Omental fat pad (tissue), 4 donors: ENCODE results near the gene CRB2. TPM values are rescaled to one million over a fixed set of nuclear protein-coding genes. Genes with fewer than 3 reads are reported as not detected.
A peak's percentile ranks its signal among the peaks of the same experiment; 100 is the strongest.
"Not testable (repeated sequence)": the region's sequence is repeated elsewhere in the genome, so short reads cannot be mapped to it uniquely, and the experiment has no call there.

Source experiments
- ATAC-seq: fragments of 150-250 bp; one replicate; pipeline ENCODE4 v1.9.1; 2016; ENCODE audit warnings: mild to moderate bottlenecking, moderate library complexity; ENCODE audit not compliant: low FRiP score
- DNase-seq: peaks from one replicate; pipeline ENCODE4 v3.0.0-alpha.2; 2019; ENCODE audit warnings: low spot score
- CTCF ChIP-seq, 3 donors: fragments of 450-650 bp; IDR thresholded peaks; one replicate each; pipeline ENCODE4 v1.5.1; 2016 to 2017; ENCODE audit warnings: antibody characterized with exemption in 3 of 3, mild to moderate bottlenecking in 3 of 3, moderate library complexity in 2 of 3
- total RNA-seq, 4 donors: library from RNA; depleted of rRNA; stranded (reverse); fragments of >200 nt; gene quantifications; one replicate each; pipeline ENCODE4 v1.1.0, GENCODE V29; 2016

Gene CRB2
- total RNA-seq, 4 donors from 2014 or later: 0.32 to 16.2 (median 3.5) TPM

GRCh38 chr9:123327697-123328100, 28.3 kb upstream of the CRB2 start:
- DNase-seq (no peak), ATAC-seq (no peak)
- TF ChIP-seq CTCF (IDR thresholded peaks at IDR 0.05): no peak

- DNase-seq (no peak), ATAC-seq (no peak)
- no peak for TF ChIP-seq CTCF (IDR thresholded peaks at IDR 0.05)
These were observed 26.6 kb upstream of the CRB2 start for GRCh38 chr9:123329329-123329955.

GRCh38 chr9:123331346-123332060, 24.5 kb upstream of the CRB2 start:
- TF ChIP-seq CTCF (IDR thresholded peaks at IDR 0.05): no peak
- ATAC-seq (no peak), DNase-seq (no peak)

- not testable (repeated sequence) for ATAC-seq, DNase-seq
These were observed 22.8 kb upstream of the CRB2 start for GRCh38 chr9:123333058-123333669.

GRCh38 chr9:123334639-123335038, 21.4 kb upstream of the CRB2 start:
- no peak for TF ChIP-seq CTCF (IDR thresholded peaks at IDR 0.05)
- no peak for DNase-seq
- no peak for ATAC-seq

GRCh38 chr9:123335193-123335985, 20.6 kb upstream of the CRB2 start:
- DNase-seq (no peak), ATAC-seq (peak; percentile 68)
- no peak for TF ChIP-seq CTCF (IDR thresholded peaks at IDR 0.05)

- peak; percentile 13 for ATAC-seq
- no peak for DNase-seq
- TF ChIP-seq CTCF (IDR thresholded peaks at IDR 0.05): no peak
These were observed 20.0 kb upstream of the CRB2 start for GRCh38 chr9:123335986-123336329.
